Measurements from ENCODE around the gene WDR62.

- TF ChIP-seq POLR2AphosphoS5 (IDR thresholded peaks at IDR 0.05; ENCODE audit: low read depth, low read length) (no peak), CTCF (IDR thresholded peaks at IDR 0.05) (no peak), REST (IDR thresholded peaks at IDR 0.05; ENCODE audit: insufficient read depth in 1 of 2, low read depth in 2 of 2, low read length in 1 of 2) (no peak), SIN3A (IDR thresholded peaks at IDR 0.05; ENCODE audit: borderline replicate concordance, insufficient read depth, low read depth, low read length) (no peak), TCF7L2 (IDR thresholded peaks at IDR 0.05; ENCODE audit: low read depth, low read length) (no peak)
Observed at GRCh38 chr19:36058481-36059179, 3.9 kb downstream of the WDR62 start.
